WI38 (cell line): ENCODE measurements around the gene BICC1.

Experiments
- H3K4me3 ChIP-seq: 2 replicates; pipeline ENCODE4 v1.5.1; 2011; ENCODE audit warnings: low read depth, mild to moderate bottlenecking, control low read depth, low read length
- CTCF ChIP-seq: IDR thresholded peaks from 2 replicates; pipeline ENCODE4 v1.5.1; 2012; ENCODE audit warnings: low read depth, mild to moderate bottlenecking, control low read depth, low read length

The BICC1 gene

GRCh38 chr10:58516119-58516518, 3.4 kb downstream of the BICC1 start:
- no peak for TF ChIP-seq CTCF
- no peak overlapping the region for H3K4me3 ChIP-seq

GRCh38 chr10:58516671-58517070, 4.0 kb downstream of the BICC1 start:
- TF ChIP-seq CTCF: no peak
- H3K4me3 ChIP-seq: no peak overlapping the region

GRCh38 chr10:58517081-58517480, 4.4 kb downstream of the BICC1 start:
- no peak overlapping the region for H3K4me3 ChIP-seq
- no peak for TF ChIP-seq CTCF

- TF ChIP-seq CTCF: no peak
- no peak overlapping the region for H3K4me3 ChIP-seq
These were observed 5.1 kb downstream of the BICC1 start for GRCh38 chr10:58517491-58518355.

GRCh38 chr10:58518775-58519174, 6.1 kb downstream of the BICC1 start:
- no peak overlapping the region for H3K4me3 ChIP-seq
- no peak for TF ChIP-seq CTCF

GRCh38 chr10:58529077-58529728, 16.5 kb downstream of the BICC1 start:
- no peak for TF ChIP-seq CTCF
- H3K4me3 ChIP-seq: no peak overlapping the region

- TF ChIP-seq CTCF: peak; percentile 75
- no peak overlapping the region for H3K4me3 ChIP-seq
These were observed 18.5 kb downstream of the BICC1 start for GRCh38 chr10:58531084-58531695.
